Left renal cortex interstitium (tissue), 4 donors: ENCODE data around the gene CLN5. TPM values are rescaled to one million over a fixed set of nuclear protein-coding genes. Genes with fewer than 3 reads are reported as not detected.
A peak's percentile ranks its signal among the peaks of the same experiment; 100 is the strongest.

Experiments used
- DNase-seq, 4 donors: peaks; one replicate each; pipeline ENCODE4 v3.0.0-alpha.2; 2013; ENCODE audit warnings: low read depth in 4 of 4, low spot score in 2 of 4, missing footprints in 1 of 4
- polyA plus RNA-seq, 4 donors: library from polyadenylated mRNA; unstranded; fragments of 120-200 nt; gene quantifications; one replicate each; pipeline ENCODE4 v1.2.1, GENCODE V29; 2013; ENCODE audit not compliant: insufficient read length in 4 of 4

CLN5 gene
- polyA plus RNA-seq, 4 donors: 42.7 to 56.6 (median 49.1) TPM

GRCh38 chr13:77016251-77016812, 24.5 kb downstream of the CLN5 start:
- DNase-seq: no peak

DNA sequence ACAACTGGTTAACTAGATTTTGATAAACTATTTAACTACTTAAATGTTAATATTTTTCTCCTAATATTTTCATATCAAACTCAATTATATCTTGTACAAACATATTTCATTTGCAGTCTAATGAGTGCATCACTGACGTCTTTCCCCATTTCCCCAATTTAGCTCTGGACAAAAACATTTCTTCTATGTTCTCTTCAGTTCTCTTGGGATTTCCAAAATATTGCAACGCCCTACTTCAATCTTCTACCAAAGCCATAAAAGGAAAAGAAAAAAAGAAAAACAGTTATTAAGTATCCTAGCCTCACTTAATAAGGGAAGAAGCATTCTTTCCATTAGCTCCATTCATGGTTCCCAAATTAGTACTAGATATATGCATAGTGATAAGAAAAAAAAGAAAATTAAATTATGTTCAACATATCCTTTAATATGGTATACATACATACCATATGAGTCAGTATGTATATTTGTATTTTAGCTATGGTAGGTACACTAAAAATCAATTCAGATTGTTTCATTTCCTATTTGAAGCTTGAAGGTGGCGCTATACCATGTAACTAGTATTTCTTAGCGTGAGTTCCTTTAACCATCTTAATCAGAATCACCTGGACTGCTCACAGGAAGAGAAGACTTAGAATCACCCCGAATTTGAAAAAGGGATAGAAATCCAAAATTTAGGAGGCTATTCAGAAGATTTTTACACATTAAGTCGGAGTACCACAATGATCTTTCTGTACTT, 25.2 kb downstream of the CLN5 start:
- DNase-seq: no peak

DNA sequence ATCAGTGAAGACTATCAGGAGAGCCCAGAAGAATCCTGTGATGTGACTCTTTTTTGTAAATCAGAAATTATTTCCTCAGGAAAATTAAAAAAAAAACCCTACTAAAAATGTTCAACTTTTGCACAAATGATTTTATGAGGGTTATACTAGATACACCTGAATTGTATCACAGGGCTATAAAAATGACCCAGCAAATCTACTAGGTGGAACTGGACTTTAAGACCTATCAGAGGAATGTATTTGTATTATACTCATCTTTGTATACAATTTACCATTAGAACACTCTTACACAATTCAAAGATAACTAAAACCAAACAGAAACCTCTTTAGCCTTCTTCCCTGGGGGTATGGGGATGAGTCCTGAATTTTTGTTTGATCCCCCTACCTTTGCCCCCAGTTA, 27.9 kb downstream of the CLN5 start:
- no peak for DNase-seq

DNA sequence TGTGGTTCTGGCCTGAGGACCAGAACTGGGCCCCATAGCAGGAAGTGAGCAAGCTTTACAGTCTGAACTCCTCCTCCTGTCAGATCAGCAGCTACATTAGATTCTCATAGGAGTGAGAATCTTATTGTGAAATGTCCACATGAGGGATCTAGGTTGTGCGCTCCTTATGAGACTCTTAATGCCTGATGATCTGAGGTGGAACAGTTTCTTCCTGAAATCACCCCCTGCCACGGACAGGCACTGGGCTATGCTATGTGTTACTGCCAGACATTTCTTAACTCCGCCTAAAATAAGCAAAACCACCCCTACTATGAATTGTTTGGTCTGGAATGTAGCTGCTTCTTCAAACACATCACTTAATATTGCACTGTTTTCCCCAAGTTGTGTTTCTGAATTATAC, 30.5 kb downstream of the CLN5 start:
- DNase-seq: no peak

DNA sequence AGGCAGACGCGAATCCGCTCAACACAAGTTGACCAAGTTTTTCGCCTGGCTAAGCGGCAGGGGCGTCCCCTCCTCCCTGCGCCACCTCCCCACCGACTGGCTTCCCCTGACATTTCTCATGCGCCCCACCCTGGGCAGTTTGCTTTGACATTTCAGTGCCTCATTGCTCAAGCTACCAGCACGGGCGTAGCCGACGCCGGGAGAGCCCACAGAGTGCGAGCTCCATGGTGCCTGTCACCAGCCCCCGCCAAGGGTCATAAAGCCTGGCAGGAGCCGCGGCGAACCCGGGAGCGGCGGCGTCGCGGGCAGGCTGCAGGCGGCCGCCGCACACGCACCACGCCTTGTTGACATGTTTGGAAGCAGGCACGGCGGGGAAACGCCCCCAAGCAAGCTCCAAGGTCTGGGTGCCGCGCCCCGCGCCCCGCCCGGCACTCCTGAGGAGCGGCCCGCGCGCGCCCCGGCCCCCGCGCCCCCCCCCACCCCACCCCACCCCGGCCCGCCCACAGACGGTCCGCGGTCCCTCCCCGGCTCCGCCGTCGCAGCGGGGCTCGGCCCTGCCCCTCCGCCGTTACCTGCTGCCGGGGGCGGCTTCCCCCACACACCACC, 34.5 kb downstream of the CLN5 start:
- peak in 3 of 4 donors; percentile 55 to 63 (median 62) for DNase-seq

- peak; percentile 73 to 82 (median 76) for DNase-seq
Observed at GRCh38 chr13:77026861-77027621, 35.2 kb downstream of the CLN5 start, which contains the start of gene FBXL3. Gene FBXL3 (minus strand): TSS chr13:77027159. CDS start chr13:77021860, 5,299 bp downstream.

DNA sequence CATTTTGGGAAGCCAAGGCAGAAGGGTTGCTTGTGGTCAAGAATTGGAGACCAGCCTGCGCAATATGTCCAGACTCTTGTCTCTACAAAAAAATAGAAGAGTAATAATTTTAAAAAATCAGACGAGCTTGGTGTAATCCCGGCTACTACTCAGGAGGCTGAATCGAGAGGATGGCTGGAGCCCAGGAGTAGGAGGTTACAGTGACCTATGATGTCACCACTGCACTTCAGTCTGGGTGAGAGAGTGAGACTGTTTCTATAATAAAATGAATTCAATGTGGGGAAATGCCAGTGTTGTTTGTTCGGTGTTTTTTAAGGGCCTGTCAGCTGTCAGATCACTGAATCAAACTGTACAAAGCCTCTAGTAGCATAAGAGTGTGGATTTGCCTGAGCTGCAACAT, 36.3 kb downstream of the CLN5 start:
- DNase-seq: no peak

DNA sequence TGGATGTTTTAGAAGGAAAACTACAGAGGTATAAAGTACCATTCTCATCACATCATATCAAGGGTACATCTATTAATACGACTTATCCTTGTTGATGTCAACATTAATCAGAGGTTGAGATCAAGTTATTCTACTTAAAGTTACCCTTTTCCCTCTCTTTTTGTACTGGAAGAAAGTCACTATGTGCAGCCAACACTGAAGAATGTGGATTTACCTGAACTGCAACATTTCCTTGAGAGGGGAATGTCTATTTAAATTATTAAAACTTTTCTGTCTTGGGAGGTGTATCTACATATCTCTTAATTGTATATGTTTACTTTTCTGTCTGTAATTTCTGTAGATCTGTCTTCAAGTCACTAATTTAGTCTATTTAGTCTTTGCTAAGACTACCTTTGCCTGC, 37.6 kb downstream of the CLN5 start:
- no peak for DNase-seq

GRCh38 chr13:77031656-77032243, 39.9 kb downstream of the CLN5 start:
- DNase-seq: no peak

DNA sequence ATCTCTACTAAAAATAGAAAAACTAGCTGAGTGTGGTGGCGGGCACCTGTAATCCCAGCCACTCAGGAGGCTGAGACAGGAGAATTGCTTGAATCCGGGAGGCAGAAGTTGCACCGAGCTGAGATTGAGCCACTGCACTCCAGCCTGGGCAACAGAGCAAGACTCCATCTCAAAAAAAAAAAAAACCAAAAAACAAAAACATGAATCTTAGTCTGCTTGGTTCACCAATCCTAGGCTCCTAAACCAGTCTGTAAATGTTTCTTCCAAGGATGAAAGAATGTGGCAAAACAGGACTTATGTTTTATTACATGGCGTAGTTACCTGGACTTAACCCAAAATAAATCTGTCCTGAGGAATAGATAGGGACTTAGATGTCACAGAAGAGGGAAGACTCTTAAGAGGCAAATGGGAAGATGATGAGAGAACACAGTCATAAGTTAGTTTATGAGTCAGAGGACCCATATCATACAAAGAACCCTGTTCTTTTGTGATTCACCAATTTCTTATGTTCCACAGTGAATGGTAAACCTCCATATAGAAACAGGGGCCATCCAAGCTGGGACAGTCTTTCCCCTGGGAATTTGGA, 41.9 kb downstream of the CLN5 start:
- DNase-seq: no peak

GRCh38 chr13:77034881-77035280, 43.0 kb downstream of the CLN5 start:
- no peak for DNase-seq

- DNase-seq: no peak
Observed at GRCh38 chr13:77036279-77036678, 44.4 kb downstream of the CLN5 start.

- DNase-seq: no peak
Observed at GRCh38 chr13:77038907-77039480, 47.1 kb downstream of the CLN5 start.

GRCh38 chr13:77040076-77040475, 48.2 kb downstream of the CLN5 start:
- DNase-seq: no peak

DNA sequence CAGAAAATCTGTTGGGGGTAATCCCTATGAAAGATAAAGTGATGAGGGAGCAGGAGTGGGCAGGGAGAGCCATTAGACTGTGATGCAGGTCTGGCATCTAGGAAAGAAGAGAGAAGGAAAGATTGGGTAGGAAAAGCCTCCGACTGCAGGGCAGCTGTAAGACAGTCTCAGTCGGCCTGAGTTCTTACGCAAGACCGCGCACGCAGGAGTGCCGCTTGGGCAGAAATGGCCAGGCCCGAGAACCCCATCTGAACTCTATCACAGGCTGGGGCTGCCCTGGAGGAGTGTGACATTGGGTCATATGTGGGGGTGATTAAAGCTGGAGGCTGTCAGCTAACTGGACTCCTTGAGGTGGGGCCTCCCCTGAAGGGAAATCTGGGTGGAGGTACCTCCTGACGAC, 49.0 kb downstream of the CLN5 start:
- no peak for DNase-seq

GRCh38 chr13:77042566-77043177, 50.8 kb downstream of the CLN5 start:
- DNase-seq: no peak

DNA sequence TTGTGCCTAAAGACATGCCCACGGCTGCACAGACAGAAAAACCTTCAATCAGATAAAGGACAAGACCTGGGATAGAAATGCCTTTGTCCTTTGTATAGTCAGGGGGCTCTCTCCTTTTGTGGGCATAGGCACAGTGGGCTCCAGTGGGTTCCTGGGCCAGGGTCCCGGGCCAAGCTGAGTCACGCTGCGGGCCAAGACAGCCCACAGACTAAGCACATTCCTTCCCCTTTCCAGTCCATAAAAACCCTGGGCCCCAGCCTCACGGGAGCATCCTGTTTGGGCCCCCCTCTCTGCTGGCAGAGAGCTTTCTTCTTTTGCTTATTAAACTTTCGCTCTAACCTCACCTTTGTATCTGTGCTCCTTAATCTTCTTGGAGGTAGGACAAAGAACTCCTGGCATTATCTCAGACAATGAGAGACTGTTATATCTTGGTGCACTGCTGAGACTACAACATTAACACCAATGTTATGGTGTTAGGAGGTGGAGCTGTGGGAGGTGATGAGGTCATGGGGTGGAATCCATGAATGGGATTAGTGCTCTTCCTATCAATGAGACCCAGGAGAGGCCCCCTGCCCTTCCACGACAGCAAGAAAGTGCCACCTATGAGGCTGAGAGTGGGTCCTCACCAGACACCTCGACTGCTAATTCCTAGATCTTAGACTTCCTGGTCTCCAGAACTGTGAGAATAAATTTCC, 55.9 kb downstream of the CLN5 start:
- no peak for DNase-seq

GRCh38 chr13:77048681-77049080, 56.8 kb downstream of the CLN5 start:
- no peak for DNase-seq

GRCh38 chr13:77053192-77053591, 61.3 kb downstream of the CLN5 start:
- DNase-seq: no peak
